OCI-LY7 (cell line): ENCODE results near the gene ERVFRD-1. TPM values are rescaled to one million over a fixed set of nuclear protein-coding genes. Genes with fewer than 3 reads are reported as not detected.

Experiments used
- BruUV-seq: library from RNA; stranded (reverse); fragments of 400-500 nt; replicated peaks from 2 replicates; lab custom pipeline; 2021; lab: Mats Ljungman, UMichigan
- CTCF ChIA-PET: fragments of 300-600 bp; sonication (Branson Sonifier 250); formaldehyde crosslinking; loops from one replicate; lab custom pipeline; 2022; ENCODE audit warnings: antibody characterized with exemption; ENCODE audit not compliant: unreplicated experiment; lab: Charles Lee
- POLR2A ChIA-PET: fragments of 300-600 bp; sonication (Branson Sonifier 250); formaldehyde crosslinking; loops from one replicate; lab custom pipeline; 2022; ENCODE audit warnings: antibody characterized with exemption; lab: Charles Lee
- DNase-seq: peaks from one replicate; pipeline ENCODE4 v3.0.0-alpha.2; 2015; ENCODE audit warnings: low spot score
- H2AFZ ChIP-seq: fragments of 200-600 bp; sonication (generic), shearing (Covaris generic); 2 replicates; pipeline ENCODE4 v1.6.1; 2014; ENCODE audit warnings: mild to moderate bottlenecking, antibody characterized with exemption, low read length, moderate library complexity
- H3K27ac ChIP-seq: fragments of 200-600 bp; sonication (generic); 2 replicates; pipeline ENCODE4 v1.5.1; 2014; ENCODE audit warnings: mixed run types, low read depth, mild to moderate bottlenecking, moderate library complexity, low read length, inconsistent platforms; ENCODE audit not compliant: poor library complexity, severe bottlenecking
- H3K36me3 ChIP-seq: fragments of 200-600 bp; sonication (generic); 2 replicates; pipeline ENCODE4 v1.6.1; 2014; ENCODE audit warnings: mild to moderate bottlenecking, antibody characterized with exemption, low read length, moderate library complexity, mixed read lengths; ENCODE audit not compliant: insufficient read depth
- H3K4me1 ChIP-seq: fragments of 200-600 bp; sonication (generic); 2 replicates; pipeline ENCODE4 v1.5.1; 2014; ENCODE audit warnings: mild to moderate bottlenecking, low read length; ENCODE audit not compliant: insufficient read depth, poor library complexity, severe bottlenecking
- H3K4me2 ChIP-seq: fragments of 200-600 bp; sonication (generic); 2 replicates; pipeline ENCODE4 v1.6.1; 2014; ENCODE audit warnings: mild to moderate bottlenecking, low read length
- H3K4me3 ChIP-seq: fragments of 200-600 bp; sonication (generic); 2 replicates; pipeline ENCODE4 v1.5.1; 2014; ENCODE audit warnings: mild to moderate bottlenecking, low read depth, low read length; ENCODE audit not compliant: poor library complexity, severe bottlenecking
- H3K79me2 ChIP-seq: fragments of 200-600 bp; sonication (generic); 2 replicates; pipeline ENCODE4 v1.6.1; 2016; ENCODE audit warnings: low read depth, mild to moderate bottlenecking, low read length, moderate library complexity, mixed read lengths; ENCODE audit not compliant: insufficient read depth
- H3K9me2 ChIP-seq: fragments of 200-600 bp; sonication (generic); 2 replicates; pipeline ENCODE4 v1.6.1; 2016; ENCODE audit warnings: mild to moderate bottlenecking, low read length, mixed read lengths; ENCODE audit not compliant: insufficient read depth
- H3K9me3 ChIP-seq: fragments of 200-600 bp; sonication (generic); 2 replicates; pipeline ENCODE4 v1.6.1; 2014; ENCODE audit warnings: mild to moderate bottlenecking, mixed run types, low read length, mixed read lengths
- H4K20me1 ChIP-seq: fragments of 200-600 bp; sonication (generic); 2 replicates; pipeline ENCODE4 v1.6.1; 2014; ENCODE audit warnings: mild to moderate bottlenecking, antibody characterized with exemption, low read length, moderate library complexity, mixed read lengths; ENCODE audit not compliant: insufficient read depth
- EZH2phosphoT487 ChIP-seq: fragments of 200-600 bp; sonication (generic); IDR thresholded peaks from 2 replicates; pipeline ENCODE4 v1.6.1; 2018; ENCODE audit warnings: low read depth, borderline replicate concordance, mild to moderate bottlenecking, mixed run types, antibody characterized with exemption, low read length, moderate library complexity, mixed read lengths
- intact Hi-C: fragments of 100-400 bp; cut with micrococcal nuclease; formaldehyde crosslinking; loops from one replicate; pipeline ENCODE4 v1.10.0; 2022; ENCODE audit not compliant: unreplicated experiment
- total RNA-seq, 2 experiments: library from RNA; depleted of rRNA in 1 of 2; stranded (reverse); fragments of >200 nt in 1 of 2; shearing (Covaris generic) in 1 of 2; gene quantifications; 2 replicates each; pipeline ENCODE4 v1.2.3, GENCODE V29; 2014 to 2022
- TF ChIP-seq, protein P1 (sequence below): fragments of 200-600 bp; sonication (generic); conservative IDR thresholded peaks from 2 replicates; pipeline ENCODE4 v1.5.1; 2014; ENCODE audit warnings: mild to moderate bottlenecking, antibody characterized with exemption, low read length, moderate library complexity, mixed read lengths

The ERVFRD-1 gene
- total RNA-seq, 2 experiments from 2014 or later, result not detected

DNA sequence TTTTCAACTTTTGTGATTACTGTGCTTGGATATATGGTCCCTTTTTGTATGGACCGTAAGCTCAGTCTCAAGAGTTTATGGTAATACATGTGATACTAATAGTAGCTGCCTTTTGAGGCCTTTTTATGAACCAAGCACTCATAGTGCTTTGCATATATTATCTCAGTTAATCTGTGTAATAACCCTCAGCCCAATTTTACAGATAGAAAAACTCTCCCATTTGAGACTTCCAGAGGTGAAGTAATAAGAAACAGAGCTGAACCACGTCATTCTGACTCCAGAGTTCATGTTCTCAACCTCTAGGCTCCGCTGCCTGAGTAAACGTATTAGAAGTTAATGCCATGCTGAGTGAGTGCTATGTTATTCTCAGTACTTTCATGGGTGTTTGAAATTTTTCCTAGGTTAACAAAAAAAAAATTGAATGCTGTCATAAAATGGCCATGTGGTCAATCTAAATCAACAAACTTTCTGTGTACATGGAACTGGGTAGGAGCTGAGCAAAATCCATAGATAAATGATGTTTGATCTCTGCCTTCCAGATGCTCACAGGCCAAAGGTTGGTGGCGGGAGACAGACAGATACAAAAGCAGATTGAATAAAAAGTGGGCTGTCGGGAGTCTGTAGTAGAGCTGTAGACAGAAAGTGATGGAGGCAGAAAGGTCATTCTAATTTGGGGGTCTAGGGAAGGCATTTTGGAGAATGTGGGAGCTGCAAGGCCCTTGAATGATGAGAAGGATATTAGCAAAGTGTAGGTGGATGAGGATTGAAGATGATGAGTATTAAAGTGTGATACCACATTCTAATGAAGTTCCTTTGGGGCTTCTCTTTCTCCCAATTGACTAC lies 44.8 kb downstream of the ERVFRD-1 start:
- Histone ChIP-seq H3K4me2 (no peak overlapping the region), H3K9me3 (no peaks in the 10 kb centered on the region), H3K4me3 (no peak overlapping the region), H4K20me1 (no peaks in the 10 kb centered on the region), H3K79me2 (no peaks in the 10 kb centered on the region), H3K36me3 (no peaks in the 10 kb centered on the region), H3K27ac (no peak overlapping the region), H3K9me2 (no peaks in the 10 kb centered on the region), H3K4me1 (no peaks in the 10 kb centered on the region), H2AFZ (no peak overlapping the region)
- ChIA-PET POLR2A (interaction anchor here (0.6 to 1.3 kb wide), 7 partner anchors 9 to 186 kb away, joined by 3 to 10 read pairs (median 3); no protein-coding TSS in a partner anchor), CTCF (no interaction called here)
- no TSS peak for BruUV-seq
- intact Hi-C loops, result no loop called here
- TF ChIP-seq, protein P1, sequence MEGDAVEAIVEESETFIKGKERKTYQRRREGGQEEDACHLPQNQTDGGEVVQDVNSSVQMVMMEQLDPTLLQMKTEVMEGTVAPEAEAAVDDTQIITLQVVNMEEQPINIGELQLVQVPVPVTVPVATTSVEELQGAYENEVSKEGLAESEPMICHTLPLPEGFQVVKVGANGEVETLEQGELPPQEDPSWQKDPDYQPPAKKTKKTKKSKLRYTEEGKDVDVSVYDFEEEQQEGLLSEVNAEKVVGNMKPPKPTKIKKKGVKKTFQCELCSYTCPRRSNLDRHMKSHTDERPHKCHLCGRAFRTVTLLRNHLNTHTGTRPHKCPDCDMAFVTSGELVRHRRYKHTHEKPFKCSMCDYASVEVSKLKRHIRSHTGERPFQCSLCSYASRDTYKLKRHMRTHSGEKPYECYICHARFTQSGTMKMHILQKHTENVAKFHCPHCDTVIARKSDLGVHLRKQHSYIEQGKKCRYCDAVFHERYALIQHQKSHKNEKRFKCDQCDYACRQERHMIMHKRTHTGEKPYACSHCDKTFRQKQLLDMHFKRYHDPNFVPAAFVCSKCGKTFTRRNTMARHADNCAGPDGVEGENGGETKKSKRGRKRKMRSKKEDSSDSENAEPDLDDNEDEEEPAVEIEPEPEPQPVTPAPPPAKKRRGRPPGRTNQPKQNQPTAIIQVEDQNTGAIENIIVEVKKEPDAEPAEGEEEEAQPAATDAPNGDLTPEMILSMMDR, result no peak
- no peak for TF ChIP-seq EZH2phosphoT487
- DNase-seq, result no peak

DNA sequence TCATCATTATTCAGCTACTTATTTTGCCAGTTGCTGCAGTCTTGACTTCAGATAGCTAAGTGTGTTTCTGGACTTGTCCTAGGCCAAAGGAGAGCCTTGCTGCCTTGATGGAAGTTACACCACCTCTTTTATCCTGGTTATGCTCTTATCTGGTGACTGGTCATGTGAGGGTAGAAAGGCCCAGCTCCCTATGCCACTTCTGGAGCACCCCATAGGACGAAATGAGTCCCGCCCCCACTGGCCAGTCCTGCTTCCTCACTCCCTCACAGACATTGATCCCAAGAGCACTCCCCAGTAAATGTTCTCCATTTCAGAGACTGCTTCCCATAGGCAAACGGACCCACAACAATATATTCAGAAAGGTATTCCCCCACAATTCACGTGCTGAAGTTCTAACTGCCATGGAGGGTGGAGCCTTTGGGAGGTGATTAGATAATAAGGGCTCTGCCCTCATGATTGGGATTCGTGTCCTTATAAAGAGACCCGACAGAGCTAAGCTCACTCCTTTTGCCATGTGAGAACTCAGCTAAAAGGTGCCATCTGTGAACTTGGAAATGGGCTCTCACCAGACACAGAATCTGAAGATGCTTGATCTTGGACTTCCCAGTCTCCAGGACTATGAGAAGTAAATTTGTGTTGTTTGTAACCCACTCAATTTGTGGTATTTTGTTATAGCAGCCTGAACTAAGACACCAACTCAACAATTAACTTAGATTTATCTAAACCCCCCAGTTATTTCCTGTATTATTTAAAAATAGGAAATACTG lies 45.9 kb downstream of the ERVFRD-1 start:
- H2AFZ ChIP-seq, result no peak overlapping the region
- intact Hi-C loops, result no loop called here
- BruUV-seq, result no TSS peak
- H3K4me1 ChIP-seq, result no peaks in the 10 kb centered on the region
- H3K9me3 ChIP-seq, result no peaks in the 10 kb centered on the region
- POLR2A ChIA-PET, result interaction anchor here (0.6 to 1.3 kb wide), 6 partner anchors 9 to 587 kb away, joined by 3 to 6 read pairs (median 3); no protein-coding TSS in a partner anchor
- H3K4me3 ChIP-seq, result no peak overlapping the region
- no peak for DNase-seq
- no peak overlapping the region for H3K27ac ChIP-seq
- no peak overlapping the region for H3K4me2 ChIP-seq
- CTCF ChIA-PET, result no interaction called here
- no peak for TF ChIP-seq EZH2phosphoT487
- TF ChIP-seq, protein P1, result no peak
- H3K79me2 ChIP-seq, result no peaks in the 10 kb centered on the region
- no peaks in the 10 kb centered on the region for H3K9me2 ChIP-seq
- no peaks in the 10 kb centered on the region for H4K20me1 ChIP-seq
- no peaks in the 10 kb centered on the region for H3K36me3 ChIP-seq
